Gastrocnemius medialis (tissue), 4 donors: Measurements from ENCODE around the gene COL23A1. TPM values are rescaled to one million over a fixed set of nuclear protein-coding genes. Genes with fewer than 3 reads are reported as not detected.

Experiments used
- ATAC-seq, 2 donors: fragments of 150-250 bp; one replicate each; pipeline ENCODE4 v1.9.1; 2016
- DNase-seq, 2 donors: peaks; one replicate each; pipeline ENCODE4 v3.0.0-alpha.2; 2019
- H3K27ac ChIP-seq, 4 donors: fragments of 200-600 bp; sonication (generic); 1 replicate in 1 of 4; 2 replicates in 3 of 4; pipeline ENCODE4 v1.5.1; 2016 to 2018; ENCODE audit warnings: mild to moderate bottlenecking in 2 of 4, moderate library complexity in 1 of 4
- H3K27me3 ChIP-seq, 3 donors: fragments of 200-600 bp; sonication (generic) in 2 of 3; 1 replicate in 1 of 3; 2 replicates in 2 of 3; pipeline versions ENCODE4 v1.5.1 to v1.6.0; 2016 to 2019; ENCODE audit warnings: mild to moderate bottlenecking in 1 of 3, moderate library complexity in 1 of 3
- H3K36me3 ChIP-seq, 2 donors: fragments of 200-600 bp; sonication (generic) in 1 of 2; one replicate each; pipeline ENCODE4 v1.5.1; 2017 to 2018
- H3K4me1 ChIP-seq, 2 donors: fragments of 200-600 bp; sonication (generic) in 1 of 2; one replicate each; pipeline ENCODE4 v1.5.1; 2016 to 2017; ENCODE audit warnings: mild to moderate bottlenecking in 2 of 2
- H3K4me3 ChIP-seq, 4 donors: fragments of 200-600 bp; sonication (generic) in 3 of 4; 1 replicate in 1 of 4; 2 replicates in 3 of 4; pipeline ENCODE4 v1.5.1; 2016 to 2019; ENCODE audit warnings: mild to moderate bottlenecking in 2 of 4
- H3K9me3 ChIP-seq, 3 donors: fragments of 200-600 bp; sonication (generic) in 2 of 3; 1 replicate in 1 of 3; 2 replicates in 2 of 3; pipeline ENCODE4 v1.5.1; 2016 to 2019
- CTCF ChIP-seq, 5 experiments: fragments of 450-650 bp in 3 of 5; fragments of 200-600 bp in 2 of 5; sonication (generic) in 2 of 5; IDR thresholded peaks in 4 of 5; conservative IDR thresholded peaks in 1 of 5; 1 replicate in 4 of 5; 2 replicates in 1 of 5; pipeline ENCODE4 v1.5.1; 2016 to 2019; ENCODE audit warnings: antibody characterized with exemption in 5 of 5, mild to moderate bottlenecking in 3 of 5, moderate library complexity in 3 of 5
- POLR2A ChIP-seq, 2 donors: fragments of 450-650 bp; IDR thresholded peaks; one replicate each; pipeline ENCODE4 v1.6.1; 2017; ENCODE audit warnings: antibody characterized with exemption in 2 of 2, mild to moderate bottlenecking in 2 of 2, moderate library complexity in 2 of 2
- in situ Hi-C, 4 donors: fragments of 200-750 bp; cut with MboI; loops; one replicate each; pipeline versions ENCODE4 v1.15.0 to v1.8.0; 2017; ENCODE audit warnings: low sequenced_read_pairs in 4 of 4
- intact Hi-C: fragments of 100-400 bp; cut with DNase I; formaldehyde crosslinking; loops from one replicate; pipeline ENCODE4 v1.15.1; 2023; ENCODE audit warnings: low total_unique reads
- total RNA-seq, 4 donors: library from RNA; depleted of rRNA; stranded (reverse); fragments of >200 nt; gene quantifications; one replicate each; pipeline versions ENCODE4 v1.1.0 to v1.2.3, GENCODE V29; 2016

COL23A1 gene
- total RNA-seq, 4 donors from 2014 or later = 0.62 to 1.1 (median 0.97) TPM; not detected in 1

GRCh38 chr5:178206166-178207101, 383.8 kb downstream of the COL23A1 start:
- Histone ChIP-seq H3K9me3 (no peaks in the 10 kb centered on the region), H3K36me3 (peaks cover 3 to 50% of the 10 kb centered on the region in 2 donors), H3K27ac (peak overlapping the region; percentile 82 to 92 (median 88)), H3K4me1 (peaks cover 26 to 32% of the 10 kb centered on the region in 2 donors), H3K4me3 (peak overlapping the region; percentile 62 to 79 (median 70)), H3K27me3 (no peaks in the 10 kb centered on the region)
- intact Hi-C loops (loop anchor here (5.0 kb wide), 1 partner anchor 84 kb away; no protein-coding TSS in a partner anchor), in situ Hi-C loops (no loop called here)
- TF ChIP-seq CTCF (IDR thresholded peaks at IDR 0.05 in 4 of 5, conservative IDR thresholded peaks at IDR 0.05 in 1 of 5) (no peak), POLR2A (IDR thresholded peaks at IDR 0.05) (no peak)
- DNase-seq (peak in 1 of 2 donors; percentile 53), ATAC-seq (no peak)

- Histone ChIP-seq H3K9me3 (no peaks in the 10 kb centered on the region), H3K36me3 (peaks cover 0 to 43% of the 10 kb centered on the region in 2 donors), H3K27ac (peak overlapping the region; percentile 82 to 92 (median 88)), H3K4me3 (peak overlapping the region; percentile 62 to 79 (median 70)), H3K27me3 (no peaks in the 10 kb centered on the region), H3K4me1 (peaks cover 26 to 32% of the 10 kb centered on the region in 2 donors)
- ATAC-seq (no peak), DNase-seq (no peak)
- in situ Hi-C loops (no loop called here), intact Hi-C loops (loop anchor here (5.0 kb wide), 1 partner anchor 83 kb away; no protein-coding TSS in a partner anchor)
- no peak for TF ChIP-seq CTCF (IDR thresholded peaks at IDR 0.05 in 4 of 5, conservative IDR thresholded peaks at IDR 0.05 in 1 of 5)
- no peak for TF ChIP-seq POLR2A (IDR thresholded peaks at IDR 0.05)
These were observed 384.5 kb downstream of the COL23A1 start for GRCh38 chr5:178205749-178206047.

- Histone ChIP-seq H3K27ac (peak overlapping the region; percentile 82 to 92 (median 88)), H3K4me1 (peaks cover 26 to 32% of the 10 kb centered on the region in 2 donors), H3K9me3 (no peaks in the 10 kb centered on the region), H3K27me3 (no peaks in the 10 kb centered on the region), H3K36me3 (peaks cover 0 to 37% of the 10 kb centered on the region in 2 donors), H3K4me3 (peak overlapping the region; percentile 62 to 79 (median 70))
- DNase-seq (peak; percentile 50 to 72), ATAC-seq (peak; percentile 28 to 43)
- TF ChIP-seq CTCF (IDR thresholded peaks at IDR 0.05 in 4 of 5, conservative IDR thresholded peaks at IDR 0.05 in 1 of 5) (no peak), POLR2A (IDR thresholded peaks at IDR 0.05) (peak; percentile 57 to 61)
- intact Hi-C loops (loop anchor here (1.0 to 5.0 kb wide), 3 partner anchors 28 to 83 kb away; no protein-coding TSS in a partner anchor), in situ Hi-C loops (no loop called here)
These were observed 385.1 kb downstream of the COL23A1 start for GRCh38 chr5:178204935-178205748.

GRCh38 chr5:178204182-178204934, 385.8 kb downstream of the COL23A1 start, which contains the start of gene HNRNPAB:
TSS of gene HNRNPAB (plus strand) at chr5:178204533. CDS start at chr5:178204838, 305 bp downstream.
- in situ Hi-C loops (no loop called here), intact Hi-C loops (loop anchor here (1.0 kb wide), 2 partner anchors 29 to 50 kb away; no protein-coding TSS in a partner anchor)
- DNase-seq = peak; percentile 94 to 97
- H3K4me3 ChIP-seq = peak within 1 kb of the TSS; percentile 62 to 79 (median 70)
- TF ChIP-seq CTCF (IDR thresholded peaks at IDR 0.05 in 4 of 5, conservative IDR thresholded peaks at IDR 0.05 in 1 of 5) = no peak
- TF ChIP-seq POLR2A (IDR thresholded peaks at IDR 0.05) = peak; percentile 100
- peaks cover 26 to 32% of the 10 kb centered on the region in 2 donors for H3K4me1 ChIP-seq
- H3K36me3 ChIP-seq = peaks cover 0 to 29% of the 10 kb centered on the region in 2 donors
- no peaks in the 10 kb centered on the region for H3K27me3 ChIP-seq
- ATAC-seq = peak; percentile 89 to 92
- H3K27ac ChIP-seq = peak within 1 kb of the TSS; percentile 82 to 92 (median 88)
- no peaks in the 10 kb centered on the region for H3K9me3 ChIP-seq
